CD4-positive, alpha-beta T cell treated with Interleukin-17A for 1 hour (primary cell): ENCODE data around the gene ANO6.
A peak's percentile ranks its signal among the peaks of the same experiment; 100 is the strongest.
"Not testable (repeated sequence)": the region's sequence is repeated elsewhere in the genome, so short reads cannot be mapped to it uniquely, and the experiment has no call there.

Source experiments
- DNase-seq: peaks from one replicate; pipeline ENCODE4 v3.0.0-alpha.2; 2020

Gene ANO6

DNA sequence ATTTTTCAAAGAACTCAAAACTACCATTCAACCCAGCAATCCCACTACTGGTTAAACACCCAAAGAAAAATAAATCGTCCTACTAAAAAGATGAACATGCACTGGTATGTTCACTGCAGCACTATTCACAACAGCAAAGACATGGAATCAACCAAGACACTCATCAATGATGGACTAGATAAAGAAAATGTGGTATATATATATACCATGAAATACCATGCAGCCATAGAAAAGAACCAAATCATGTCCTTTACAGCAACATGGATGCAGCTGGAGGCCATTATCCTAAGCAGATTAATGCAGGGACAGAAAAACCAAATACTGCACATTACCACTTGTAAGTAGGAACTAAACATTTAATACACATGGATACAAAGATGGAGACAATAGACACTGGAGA lies 3.8 kb upstream of the ANO6 start:
- no peak for DNase-seq

DNA sequence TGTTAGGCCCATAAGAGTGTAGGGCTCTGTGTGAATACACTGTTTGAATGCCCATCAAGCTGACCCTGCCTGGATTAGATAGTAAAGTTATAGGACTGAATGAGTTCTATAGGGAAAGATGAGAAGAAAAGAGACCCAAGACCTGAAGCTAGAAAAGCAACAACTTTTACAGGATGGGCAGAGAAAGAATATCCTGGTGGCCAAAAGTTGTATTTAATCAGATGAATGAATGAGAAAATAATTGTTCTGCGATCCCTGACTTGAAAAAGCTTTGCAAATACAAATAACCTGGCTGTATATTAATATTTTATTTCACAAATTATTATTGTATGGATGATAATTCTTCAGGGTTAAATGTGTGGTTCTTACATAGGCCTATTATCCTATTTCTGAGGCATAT lies 2.8 kb upstream of the ANO6 start:
- no peak for DNase-seq

DNA sequence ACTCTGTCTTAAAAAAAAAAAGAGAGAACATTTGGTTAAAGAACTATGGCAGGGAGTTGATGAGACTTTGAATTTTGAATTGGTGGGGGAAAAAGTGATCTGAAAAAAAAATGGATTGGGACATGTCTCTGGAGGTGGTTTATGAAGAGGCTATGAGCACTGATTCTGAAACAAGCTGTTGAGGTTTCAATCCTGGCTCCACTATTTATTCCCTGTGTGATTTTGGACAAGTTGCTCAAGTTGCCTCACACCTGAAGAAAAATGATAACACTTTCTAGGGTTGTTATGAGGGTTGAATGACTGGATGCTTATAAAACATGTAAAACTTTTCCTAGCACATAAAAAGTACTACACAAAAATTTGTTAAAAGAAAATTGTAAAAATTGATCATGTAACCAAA lies 1.8 kb upstream of the ANO6 start:
- DNase-seq: no peak

DNA sequence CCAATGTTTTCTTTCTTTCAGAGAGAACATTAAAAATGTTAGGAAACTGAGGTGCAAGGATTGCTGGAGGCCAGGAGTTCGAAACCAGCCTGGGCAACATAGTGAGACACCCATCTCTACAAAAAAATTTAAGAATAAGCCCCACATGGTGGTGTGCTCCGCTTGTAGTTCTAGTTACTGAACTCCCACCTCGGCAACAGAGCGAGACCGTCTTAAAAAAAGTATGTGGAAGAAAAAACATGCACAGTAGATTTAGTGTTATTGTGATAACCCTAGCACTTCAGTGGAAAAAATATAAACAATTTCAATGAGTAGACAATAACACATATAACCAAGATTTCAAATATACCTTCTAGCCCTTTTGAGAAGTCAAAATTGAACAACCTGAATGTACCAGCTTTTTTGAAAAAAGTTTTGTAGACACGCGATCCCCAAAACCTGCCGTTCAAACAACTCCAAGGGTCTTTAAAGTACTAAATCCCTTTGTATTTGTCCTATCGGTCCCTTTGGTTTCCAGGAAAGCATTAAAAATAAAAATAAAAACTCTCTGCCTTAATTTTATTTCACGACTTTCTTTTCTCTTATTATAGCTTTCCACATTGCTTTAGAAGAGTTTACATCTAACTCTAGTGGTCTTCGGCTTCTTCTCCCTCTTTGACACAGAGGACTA lies 1.0 kb upstream of the ANO6 start:
- DNase-seq: no peak

DNA sequence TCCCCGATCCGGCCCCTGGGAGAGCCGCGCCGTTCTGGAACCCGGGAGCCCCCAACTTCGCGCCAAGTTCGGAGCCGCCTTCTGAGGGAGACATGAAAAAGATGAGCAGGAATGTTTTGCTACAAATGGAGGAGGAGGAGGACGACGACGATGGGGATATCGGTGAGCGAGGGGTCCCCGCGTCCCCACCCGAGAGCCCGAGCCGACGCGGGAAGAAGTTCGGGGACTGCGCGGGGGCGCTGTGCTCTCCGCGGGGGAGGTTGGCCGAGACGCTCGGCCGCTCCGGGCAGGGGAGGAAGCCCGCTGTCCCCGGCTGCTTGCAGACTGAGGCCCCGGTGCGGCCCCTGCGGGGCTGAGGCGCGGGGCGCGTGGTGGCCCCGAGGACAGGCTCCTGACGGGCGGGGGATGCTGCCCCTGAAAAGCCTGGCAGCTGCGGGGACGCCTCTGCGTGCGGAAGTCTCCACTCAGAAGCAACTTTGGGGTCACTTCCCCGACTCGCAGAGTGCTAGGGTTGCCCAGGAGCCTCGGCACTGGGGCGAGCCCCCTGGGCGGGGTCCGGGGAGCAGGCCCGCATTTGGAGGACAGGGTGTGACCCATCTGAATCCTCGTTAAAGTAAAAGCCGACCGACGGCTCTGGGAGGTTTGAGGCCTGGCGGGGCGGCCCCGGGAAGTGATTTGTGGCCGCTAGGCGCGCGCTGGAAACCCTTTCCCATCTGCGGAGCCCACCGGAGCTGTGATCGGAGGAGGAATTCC lies 511 bp downstream of the ANO6 start:
- peak; percentile 46 for DNase-seq

DNA sequence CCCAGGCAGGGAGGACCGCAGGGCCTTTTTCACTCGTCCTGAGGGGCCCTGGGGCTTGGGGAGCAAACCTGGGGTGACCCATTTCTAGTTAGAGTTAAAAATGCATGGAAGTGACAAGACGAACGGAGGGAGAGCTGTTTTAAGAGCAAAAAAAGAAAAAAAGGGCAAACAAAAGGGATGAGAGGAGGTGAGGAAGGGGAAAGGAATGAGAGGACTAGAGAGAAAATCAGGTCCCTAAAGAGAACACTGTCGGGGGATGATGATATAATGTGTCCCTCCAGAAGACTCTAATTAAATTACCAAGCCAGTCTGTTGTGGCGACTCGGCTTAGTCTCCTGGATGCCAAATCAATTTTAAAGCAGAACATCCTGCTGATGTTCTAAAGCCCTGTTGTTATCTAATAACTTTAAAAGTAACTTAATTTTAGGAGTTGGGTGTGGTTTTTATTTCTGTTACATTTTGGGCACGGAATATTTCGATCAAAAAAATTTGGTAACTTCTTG lies 1.1 kb downstream of the ANO6 start:
- no peak for DNase-seq

DNA sequence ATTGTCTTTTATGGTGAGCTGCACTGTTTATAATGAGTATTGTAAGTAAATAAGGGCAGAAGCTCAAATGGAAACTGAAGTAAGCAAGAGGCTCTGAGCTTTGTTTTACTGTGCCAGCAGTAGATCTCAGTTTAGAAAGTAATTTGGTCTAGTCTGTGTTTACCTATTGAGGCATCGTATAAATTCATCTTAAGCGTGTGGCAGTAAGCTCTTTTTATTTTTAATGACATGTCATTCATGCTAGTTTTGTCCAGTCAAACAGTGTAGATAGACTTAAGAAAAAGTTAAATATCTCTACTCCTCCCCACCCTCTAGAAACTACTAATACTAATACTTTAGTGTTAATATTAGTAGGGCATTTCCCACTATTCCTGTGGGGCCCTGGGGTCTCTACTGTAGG lies 2.0 kb downstream of the ANO6 start:
- DNase-seq: no peak

DNA sequence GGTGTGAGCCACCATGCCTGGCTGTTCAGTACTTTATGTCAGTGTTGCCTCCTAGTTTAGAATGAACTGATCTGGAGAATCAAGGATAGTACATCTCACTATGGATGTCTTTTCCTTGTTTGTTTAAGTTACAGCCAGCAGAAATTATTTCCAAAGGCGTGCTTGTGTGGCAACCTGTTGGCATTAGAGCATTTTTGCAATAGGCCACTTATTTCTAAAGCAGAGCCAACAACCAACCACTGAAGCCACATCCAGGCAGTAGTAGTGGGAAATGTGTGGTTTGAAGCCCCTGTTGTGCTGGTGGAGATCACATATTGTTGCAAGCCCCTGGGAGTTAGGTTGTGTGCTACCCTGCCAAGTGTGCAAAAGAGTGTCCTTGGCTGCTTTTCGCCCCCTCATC lies 3.7 kb downstream of the ANO6 start:
- DNase-seq: no peak

DNA sequence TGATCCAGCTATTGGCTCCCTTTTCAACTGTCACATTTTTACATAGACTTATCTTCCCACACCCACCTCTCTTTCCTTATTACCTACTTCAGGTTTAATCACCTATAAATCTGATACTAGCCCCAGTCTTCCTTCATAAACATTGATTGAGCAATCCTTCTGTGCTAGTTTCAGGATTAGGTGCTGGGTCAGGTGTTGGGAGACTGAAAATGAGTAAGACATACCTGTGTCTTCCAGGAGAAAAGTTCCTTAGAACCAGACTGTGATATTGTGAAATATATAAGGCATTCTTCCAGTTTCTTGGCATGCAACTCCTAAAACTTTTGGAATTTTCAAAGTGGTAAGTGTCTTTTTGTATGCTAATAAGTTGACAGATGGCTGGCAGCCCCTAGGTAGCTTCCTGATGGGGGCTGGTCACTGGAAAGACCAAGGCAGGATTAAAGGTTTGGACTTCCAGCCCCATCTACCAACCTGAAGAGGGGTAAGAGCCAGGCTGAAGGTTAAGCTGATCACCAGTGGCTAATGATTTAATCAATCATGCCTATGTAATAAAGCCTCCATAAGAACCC lies 4.6 kb downstream of the ANO6 start:
- DNase-seq: no peak

DNA sequence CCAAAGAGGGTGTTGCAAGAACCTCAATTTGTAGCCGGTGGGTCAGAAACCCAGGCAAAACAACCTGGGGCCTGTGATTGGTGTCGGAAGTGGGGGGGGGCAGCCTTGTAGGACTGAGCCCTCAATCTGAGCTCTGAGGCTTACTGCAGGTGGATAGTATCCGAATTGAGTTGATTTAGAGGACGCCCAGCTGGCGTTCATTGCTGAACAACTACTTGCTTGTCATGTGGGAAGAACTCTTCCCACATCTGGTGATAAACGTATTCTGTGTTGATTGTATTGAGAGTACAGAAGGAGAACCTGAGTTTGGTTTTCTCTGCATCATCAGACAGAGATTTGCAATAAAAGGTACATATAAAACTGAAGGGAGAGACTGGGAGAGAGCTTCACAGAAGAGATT lies 5.1 kb downstream of the ANO6 start:
- DNase-seq: no peak

DNA sequence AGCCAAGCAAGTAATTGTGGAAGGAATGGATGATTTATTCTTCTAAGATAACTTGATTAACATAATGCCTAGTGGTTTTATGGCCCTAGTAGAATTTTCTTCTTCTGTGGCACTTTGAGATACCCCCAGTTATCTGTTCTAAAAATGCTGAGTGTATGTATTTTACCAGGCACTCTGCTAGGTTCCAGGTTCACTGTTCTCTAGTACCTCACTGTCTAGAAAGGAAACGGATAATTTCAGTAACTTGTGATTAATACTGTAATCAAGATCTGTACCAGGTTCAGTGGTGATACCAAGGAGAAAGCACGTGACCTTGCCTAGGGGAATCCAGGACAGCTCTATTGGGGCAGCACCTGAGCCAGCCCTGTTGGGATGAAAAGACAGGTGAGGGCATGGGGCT lies 8.0 kb downstream of the ANO6 start:
- no peak for DNase-seq

DNA sequence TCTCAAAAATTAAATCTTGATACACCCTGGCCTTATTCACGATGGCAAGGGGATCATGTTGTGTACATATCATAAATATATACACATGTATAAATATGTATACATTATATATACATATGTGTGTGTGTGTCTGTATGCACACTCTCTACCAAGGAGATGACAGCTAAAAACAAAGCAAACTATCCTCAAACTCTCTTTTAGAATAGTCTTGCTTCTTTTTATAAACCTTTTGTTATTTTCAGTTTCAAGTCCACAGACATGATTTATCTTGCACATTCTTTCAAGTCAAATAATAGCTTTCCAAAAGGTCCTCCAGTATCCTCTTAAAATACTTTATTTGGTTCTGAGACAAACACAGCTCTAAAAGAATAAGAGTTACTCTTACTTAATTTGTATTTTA lies 8.4 kb downstream of the ANO6 start:
- no peak for DNase-seq

DNA sequence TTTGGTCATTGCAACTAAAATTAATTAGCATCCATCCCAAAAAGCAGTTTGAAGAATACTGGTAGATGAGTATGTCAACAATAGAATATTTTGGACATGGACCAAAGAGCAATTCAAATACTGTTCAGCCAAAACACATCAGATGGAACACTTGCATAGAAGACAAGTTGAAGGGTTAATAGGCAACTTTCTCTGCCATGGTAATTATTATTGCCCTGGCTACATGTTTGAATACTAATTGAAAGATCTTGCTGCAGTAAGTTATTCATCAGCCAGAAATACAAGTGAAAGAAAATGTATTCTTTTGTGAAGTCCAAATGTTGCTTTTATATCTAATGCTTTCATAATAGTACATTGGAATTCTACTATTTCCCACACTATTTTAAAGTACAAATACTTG lies 10.1 kb downstream of the ANO6 start:
- DNase-seq: no peak

DNA sequence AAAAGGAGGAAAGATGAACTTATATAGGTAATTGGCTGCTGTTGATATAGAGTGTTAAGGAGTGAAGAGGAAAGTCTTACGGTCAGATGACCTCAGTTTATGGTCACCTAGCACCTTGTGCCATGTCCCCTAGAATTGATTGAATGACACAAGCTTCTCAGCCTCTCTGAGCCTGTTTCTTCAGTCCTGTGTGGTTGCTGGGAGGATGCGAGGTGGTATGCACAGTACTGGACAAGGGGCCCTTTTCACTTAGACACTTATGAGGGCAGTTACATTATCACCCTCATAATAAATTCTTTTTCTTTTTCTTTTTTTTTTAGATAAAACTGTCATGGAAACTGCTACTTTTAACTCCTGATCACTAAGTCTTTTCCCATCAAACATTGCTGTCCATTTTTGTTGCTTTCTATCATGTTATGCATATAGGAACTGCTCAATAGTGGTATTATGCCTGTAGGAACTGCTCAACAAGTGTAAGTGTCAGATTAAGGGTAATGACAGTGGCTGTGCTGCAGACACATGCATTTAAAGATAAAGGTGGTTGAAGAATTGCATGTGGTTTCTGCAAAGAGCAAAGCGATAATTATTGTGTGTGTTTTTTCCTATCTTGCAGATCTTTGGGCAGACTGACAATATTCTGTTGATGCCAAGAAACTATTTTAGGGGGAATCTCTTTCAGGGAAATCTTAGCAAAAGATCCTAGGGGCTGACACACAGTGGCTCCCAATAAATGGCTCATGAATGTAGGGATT lies 11.6 kb downstream of the ANO6 start:
- no peak for DNase-seq

DNA sequence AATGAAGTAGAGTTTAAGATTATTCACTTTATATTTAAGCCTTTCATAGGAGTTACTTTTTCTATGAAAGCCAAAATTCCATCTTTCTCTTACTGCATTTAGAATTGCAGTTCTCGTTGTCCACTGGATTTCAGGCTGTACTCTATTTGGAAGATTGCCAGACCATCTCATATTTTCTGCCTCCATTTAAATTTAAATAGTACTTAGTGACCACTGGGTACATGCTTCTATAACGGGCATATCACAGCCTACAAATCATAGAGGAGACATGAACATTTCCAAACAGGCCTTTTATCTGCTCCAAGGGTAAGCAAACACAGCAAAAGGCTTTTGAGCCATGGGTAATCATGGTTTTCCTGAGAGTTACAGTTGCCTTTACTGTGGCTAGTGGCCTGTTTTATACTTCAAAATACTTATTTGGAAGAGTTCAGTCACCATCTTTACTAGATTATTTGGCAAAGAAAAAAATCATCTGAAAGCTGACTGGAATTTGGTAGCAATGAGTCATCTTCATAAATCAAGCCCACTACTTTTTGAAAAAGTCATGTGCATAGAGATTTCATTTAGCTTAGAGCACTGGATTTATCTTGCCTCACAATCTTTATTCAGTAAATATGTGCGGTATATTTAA lies 15.7 kb downstream of the ANO6 start:
- no peak for DNase-seq

DNA sequence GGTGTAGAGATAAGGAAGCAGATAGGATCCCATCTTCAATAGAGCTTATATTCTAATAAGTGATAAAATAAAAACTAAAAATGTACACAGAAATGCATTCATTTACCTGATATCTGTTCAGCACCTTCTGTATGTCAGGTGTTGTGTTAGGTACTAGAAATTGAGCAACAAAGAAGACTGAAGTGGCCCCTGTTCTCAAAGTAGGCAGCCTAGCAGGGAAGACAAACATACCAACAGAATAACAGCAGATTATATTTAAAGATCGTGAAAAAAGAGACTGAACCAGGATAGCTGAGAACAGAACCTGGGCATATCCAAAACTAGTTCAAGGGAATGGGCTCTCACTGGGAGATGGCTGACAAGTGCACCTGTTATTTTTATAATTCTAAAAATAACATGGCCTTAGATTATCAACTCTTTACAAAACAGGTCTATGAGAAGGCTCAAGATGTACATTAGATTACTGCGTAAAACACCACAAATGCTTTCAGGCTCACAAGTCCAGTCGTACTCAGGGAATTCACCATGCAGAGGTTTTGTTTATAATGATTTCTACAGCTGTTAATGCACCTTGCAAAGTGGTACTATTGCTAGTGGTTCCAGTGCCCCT lies 16.4 kb downstream of the ANO6 start:
- no peak for DNase-seq

DNA sequence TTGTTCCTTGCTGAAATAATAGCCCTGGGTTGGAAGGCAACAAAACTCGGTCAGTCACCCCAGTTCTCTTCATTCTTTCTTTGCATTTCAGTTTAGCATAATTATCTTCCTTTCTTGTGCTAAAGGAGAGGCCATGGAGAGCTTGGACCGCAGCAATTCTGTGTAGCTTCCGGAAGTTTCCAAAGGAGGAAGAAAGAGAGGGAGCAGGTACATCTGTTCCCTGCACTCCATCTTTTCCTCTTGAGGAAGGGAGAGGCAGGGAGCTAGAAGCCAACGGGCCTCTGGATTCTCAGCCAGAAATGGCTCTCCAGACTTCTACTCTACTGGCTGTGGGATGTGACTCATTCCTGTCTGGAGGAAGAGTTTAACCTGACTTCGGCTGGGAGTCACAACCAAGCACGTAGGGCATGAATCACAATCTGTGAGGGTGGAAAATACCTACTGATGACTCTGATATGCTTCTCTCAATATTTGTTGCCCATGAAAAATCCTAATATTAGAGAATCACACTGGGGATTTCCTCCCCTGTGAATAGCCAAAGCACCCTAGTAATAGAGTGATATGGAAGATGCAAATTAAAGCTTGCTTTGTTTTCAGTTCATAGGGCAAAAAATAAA lies 17.0 kb downstream of the ANO6 start:
- DNase-seq: no peak

DNA sequence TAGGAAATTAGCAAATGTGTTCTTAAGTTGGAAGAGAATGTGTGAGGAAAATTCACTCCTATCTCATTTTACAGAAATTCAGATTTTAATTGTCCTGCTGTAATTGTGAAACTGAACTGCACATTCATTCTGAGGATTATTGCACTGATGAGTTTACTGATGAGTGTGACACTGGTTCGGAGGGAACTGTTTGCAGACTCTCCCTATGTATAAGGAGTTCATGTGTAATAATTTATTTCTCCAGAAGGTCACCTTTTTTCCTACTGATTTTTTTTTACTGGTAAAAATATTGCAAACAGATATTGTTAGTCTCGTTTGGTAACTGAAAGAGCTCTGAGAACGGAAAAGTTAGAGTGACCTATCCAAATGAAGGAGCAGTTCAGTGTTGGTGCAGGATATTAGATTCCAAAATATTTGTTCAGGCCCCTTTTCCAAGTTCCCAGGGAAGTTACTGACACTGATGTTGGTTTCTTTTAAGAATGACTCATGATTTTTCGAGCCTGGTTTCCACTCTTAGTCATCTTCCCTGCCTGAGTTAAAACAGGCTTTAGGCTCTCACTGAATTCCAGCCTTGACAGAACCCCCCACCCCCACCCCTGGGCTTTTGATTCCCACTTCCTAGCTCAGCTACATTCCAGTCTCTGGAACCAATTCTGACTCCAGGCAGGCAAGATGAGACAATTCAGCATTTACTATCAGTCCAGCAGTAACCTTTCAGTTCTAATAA lies 18.4 kb downstream of the ANO6 start:
- DNase-seq: no peak

DNA sequence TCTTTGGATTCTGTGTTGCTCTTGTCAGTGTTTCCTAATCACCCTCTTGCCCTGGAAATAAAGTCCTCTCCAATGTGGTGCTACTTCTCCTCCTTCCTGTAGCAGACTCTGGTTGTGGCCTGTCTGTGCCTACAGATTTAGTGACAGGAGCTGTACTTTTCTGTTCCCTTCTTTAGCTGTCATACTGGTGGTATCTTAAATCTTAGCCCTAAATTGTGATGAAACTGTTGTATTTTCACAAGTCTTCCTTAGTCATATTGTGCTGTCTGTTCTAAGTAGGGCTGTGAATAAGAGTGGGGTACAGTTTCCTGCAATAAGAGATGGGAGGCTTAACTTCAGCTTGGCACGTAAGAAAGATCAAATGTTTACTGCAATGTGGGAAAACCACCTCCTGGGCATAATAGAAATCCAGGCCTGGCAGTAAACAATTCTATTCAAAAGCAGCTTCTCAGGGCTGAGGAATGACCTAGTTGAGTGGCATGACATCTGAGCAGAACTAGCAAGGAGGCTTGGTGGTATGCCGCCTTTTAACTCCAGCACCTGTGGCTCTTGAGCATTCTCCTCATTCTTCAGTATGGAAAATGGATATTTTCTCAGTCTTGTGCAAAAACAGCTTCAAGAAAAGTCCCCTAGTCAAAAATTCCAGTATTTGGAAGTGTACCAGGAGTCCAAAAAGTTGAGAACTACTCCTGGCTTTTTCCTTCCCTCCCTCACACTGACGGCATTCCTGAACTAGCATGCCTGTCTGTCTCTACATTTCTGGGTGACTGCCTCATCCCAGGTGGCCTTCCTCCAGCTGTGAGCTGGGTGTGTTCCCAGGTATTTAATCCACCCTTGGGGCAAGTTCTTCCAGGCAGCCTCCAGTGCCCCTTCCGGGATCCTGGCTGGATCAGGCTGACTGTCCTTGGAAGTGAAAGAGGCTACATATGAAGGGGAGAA lies 19.5 kb downstream of the ANO6 start:
- DNase-seq: no peak

DNA sequence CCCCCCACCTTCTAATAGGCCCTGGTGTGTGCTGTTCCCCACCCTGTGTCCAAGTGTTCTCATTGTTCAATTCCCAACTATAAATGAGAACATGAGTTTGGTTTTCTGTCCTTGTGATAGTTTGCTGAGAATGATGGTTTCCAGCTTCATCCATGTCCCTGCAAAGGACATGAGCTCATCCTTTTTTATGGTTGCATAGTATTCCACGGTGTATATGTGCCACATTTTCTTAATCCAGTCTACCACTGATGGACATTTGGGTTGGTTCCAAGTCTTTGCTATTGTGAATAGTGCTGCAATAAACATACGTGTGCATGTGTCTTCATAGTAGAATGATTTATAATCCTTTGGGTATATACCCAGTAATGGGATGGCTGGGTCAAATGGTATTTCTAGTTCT lies 20.5 kb downstream of the ANO6 start:
- DNase-seq: not testable (repeated sequence)
